Measurements from ENCODE around the gene CYTH4.

CYTH4 gene

DNA sequence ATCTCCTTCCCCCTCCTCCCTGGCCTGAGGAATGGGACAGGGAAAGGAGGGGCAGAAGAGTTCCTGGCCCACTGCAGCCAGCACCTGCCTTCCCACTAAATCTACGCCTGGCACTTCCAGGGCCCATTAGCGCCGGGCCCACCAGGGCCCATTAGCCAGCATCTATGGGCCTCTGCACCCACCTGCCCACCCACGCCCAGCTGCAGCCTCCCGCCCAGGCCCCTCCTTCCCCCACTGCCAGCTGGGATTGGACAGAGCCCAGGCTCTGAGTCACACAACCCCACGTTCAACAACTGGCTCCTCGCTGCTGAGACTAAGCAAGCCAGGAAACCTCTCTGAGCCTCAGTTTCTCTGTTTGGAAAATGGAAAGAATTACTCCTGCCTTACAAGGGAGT lies 48.7 kb downstream of the CYTH4 start:
- TF ChIP-seq, protein P1, sequence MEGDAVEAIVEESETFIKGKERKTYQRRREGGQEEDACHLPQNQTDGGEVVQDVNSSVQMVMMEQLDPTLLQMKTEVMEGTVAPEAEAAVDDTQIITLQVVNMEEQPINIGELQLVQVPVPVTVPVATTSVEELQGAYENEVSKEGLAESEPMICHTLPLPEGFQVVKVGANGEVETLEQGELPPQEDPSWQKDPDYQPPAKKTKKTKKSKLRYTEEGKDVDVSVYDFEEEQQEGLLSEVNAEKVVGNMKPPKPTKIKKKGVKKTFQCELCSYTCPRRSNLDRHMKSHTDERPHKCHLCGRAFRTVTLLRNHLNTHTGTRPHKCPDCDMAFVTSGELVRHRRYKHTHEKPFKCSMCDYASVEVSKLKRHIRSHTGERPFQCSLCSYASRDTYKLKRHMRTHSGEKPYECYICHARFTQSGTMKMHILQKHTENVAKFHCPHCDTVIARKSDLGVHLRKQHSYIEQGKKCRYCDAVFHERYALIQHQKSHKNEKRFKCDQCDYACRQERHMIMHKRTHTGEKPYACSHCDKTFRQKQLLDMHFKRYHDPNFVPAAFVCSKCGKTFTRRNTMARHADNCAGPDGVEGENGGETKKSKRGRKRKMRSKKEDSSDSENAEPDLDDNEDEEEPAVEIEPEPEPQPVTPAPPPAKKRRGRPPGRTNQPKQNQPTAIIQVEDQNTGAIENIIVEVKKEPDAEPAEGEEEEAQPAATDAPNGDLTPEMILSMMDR (IDR thresholded peaks at IDR 0.05; ENCODE audit: low read depth, low read length, missing control alignments), result no peak
- H3K4me3 ChIP-seq (replicated peaks; ENCODE audit: low read depth, low read length), result no peak overlapping the region
- no peak for DNase-seq (ENCODE audit: extremely low read depth, low read depth)

DNA sequence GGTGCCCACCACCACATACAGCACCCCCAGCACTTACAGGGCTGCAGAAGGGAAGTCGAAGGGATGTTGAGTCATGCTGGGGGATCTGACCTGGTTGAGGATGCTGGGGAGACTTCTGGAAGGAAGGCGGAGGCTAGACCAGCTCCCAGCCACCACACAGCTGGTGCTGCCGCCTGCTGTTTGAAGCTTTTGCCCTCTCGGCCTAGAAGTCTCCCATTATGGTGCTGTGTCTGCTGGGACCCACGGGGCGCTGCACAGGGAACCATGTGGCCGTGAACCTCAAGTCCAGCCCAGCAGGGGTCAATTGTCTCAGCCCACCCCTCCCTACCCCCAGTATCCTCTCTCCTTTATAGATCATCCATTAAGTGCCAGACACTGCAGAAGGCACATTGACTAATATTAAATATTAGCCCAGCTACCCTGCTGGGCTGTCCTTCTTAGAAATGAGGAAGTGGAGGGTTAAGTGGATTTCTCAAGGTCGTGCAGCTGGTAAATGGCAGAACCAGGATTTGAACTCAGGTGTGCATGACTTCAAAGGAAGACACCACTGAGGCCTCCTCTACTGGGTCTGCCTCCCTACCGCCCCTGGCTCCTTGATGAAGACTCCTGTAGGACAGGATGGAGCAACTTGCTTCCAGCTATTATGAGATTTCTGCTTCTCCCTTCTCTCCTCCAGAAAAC lies 49.7 kb downstream of the CYTH4 start:
- no peak for DNase-seq (ENCODE audit: extremely low read depth, low read depth)
- no peak overlapping the region for H3K4me3 ChIP-seq (replicated peaks; ENCODE audit: low read depth, low read length)
- TF ChIP-seq, protein P1 (IDR thresholded peaks at IDR 0.05; ENCODE audit: low read depth, low read length, missing control alignments), result no peak

DNA sequence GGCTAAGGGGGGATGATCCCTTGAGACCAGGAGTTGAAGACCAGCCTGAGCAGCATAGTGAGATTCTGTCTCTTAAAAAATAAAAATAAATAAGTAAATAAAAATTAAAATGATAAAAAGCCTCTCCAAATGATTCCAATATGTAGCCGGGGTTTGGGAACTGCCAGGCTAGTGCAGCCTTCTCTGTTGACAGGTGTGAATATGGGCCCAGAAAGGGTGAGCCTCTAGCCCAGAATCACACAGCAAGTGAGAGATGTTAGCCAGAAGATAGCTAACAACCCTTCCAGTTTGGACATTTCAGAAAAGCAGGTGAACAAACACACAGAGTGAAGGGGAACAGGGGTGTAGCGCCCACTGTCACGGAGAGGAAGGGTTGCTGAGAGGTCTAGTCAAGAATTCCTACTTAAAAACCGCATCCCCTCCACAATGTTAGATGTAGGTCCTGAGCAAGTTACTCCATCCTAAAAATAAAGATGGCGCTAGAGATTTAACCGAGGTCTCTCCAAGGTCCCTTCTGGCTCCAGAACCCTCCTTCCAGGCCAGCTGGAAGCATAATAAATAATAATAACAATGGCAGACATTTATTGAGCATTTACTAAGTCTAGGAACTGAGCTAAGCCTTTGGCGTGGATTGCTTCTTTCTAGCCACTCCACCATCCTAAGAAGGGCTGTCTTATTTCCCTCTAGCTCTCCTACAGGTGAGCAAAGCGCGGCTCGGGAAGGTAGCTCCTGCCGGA lies 51.6 kb downstream of the CYTH4 start:
- DNase-seq (ENCODE audit: extremely low read depth, low read depth), result no peak
- no peak overlapping the region for H3K4me3 ChIP-seq (replicated peaks; ENCODE audit: low read depth, low read length)
- TF ChIP-seq, protein P1 (IDR thresholded peaks at IDR 0.05; ENCODE audit: low read depth, low read length, missing control alignments), result no peak

DNA sequence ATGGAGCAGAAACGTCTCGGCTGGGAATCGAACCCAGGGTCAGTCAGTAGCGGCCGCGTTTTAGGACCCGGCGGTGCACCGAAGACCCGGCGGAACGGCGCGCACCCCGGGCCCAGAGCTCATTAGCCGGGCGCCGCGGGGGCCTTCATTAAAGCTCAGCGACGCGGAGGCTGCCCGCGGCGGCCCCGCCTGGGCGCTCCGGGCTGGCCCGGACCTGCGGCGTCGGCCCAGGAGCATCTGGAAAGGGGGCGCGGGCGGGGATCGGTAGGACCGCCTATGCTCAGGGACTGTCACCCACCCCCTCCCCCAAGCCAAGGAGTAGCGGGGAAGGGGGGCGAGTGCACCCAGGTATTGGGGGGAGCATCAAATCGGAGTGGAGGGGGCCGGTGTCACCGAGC lies 52.2 kb downstream of the CYTH4 start:
- no peak for DNase-seq (ENCODE audit: extremely low read depth, low read depth)
- no peak overlapping the region for H3K4me3 ChIP-seq (replicated peaks; ENCODE audit: low read depth, low read length)
- TF ChIP-seq, protein P1 (IDR thresholded peaks at IDR 0.05; ENCODE audit: low read depth, low read length, missing control alignments), result no peak

DNA sequence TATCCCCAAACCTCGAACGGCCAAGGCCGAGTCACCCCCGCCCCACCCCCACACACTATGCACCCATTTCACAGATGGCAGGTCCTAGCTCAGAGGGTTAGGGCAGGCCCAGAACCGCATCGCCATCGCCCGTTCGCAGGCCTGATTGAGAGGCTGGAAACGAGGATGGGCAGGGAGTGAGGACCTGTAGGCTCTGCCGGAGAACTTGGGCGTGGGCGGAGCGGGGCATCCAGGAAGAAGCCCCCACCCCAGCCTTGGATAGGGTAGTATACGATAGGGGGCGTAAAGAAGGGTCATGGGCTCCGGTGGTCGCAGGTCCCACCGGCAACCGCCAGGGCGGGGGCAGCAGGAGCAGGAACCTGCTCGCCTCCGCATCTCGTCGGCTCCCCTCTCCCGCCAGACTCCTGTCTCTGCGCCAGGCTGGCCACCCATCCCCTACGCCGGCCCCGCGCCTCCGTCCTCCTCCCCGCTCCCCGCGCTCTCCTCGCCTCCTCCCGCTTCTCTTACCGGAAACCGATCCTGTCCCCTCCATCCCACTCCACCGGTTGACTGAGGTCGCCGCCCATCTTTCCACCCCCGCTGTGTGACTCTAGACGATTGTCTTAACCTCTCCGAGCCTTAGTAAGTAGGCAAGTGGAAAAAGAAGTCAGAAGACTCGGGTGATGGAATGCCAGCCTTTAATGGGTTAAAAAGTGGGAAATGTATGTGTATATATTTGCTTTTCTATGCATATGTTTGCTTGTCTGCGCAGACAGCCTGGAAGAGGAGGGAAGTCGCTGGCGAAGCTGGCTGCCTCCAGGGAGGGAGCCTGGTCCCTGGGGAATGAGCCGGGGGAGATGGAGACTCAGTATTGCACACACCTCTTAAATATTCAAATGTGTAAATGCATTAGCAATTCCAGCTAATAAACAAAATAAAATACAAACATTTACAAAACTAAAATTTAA lies 52.8 kb downstream of the CYTH4 start:
- H3K4me3 ChIP-seq (replicated peaks; ENCODE audit: low read depth, low read length), result no peak overlapping the region
- TF ChIP-seq, protein P1 (IDR thresholded peaks at IDR 0.05; ENCODE audit: low read depth, low read length, missing control alignments), result no peak
- DNase-seq (ENCODE audit: extremely low read depth, low read depth), result no peak

DNA sequence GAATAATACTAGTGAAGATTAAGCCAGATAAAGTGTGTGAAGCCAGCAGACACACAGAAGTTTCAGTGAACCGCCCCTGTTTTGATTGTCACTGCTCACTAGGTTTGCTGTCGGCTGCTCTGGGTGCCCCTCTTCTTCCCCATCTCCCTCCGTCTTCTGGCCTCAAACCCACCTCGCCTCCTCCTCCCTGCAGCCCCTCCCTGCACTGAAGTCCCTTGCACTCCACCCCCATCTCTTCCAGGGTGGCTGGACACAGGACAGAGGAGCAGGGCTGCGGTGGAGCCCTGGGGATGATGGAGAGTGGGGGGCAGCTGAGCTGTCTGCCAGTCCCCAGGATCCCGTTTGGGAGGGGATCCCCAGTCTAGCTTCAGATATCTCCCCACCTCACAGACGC lies 53.5 kb downstream of the CYTH4 start:
- TF ChIP-seq, protein P1 (IDR thresholded peaks at IDR 0.05; ENCODE audit: low read depth, low read length, missing control alignments), result no peak
- no peak for DNase-seq (ENCODE audit: extremely low read depth, low read depth)
- H3K4me3 ChIP-seq (replicated peaks; ENCODE audit: low read depth, low read length), result no peak overlapping the region

Measured in HFF-Myc (cell line).